BJ (cell line): ENCODE data around the gene ADH4. TPM values are rescaled to one million over a fixed set of nuclear protein-coding genes. Genes with fewer than 3 reads are reported as not detected.
"Not testable (repeated sequence)": the region's sequence is repeated elsewhere in the genome, so short reads cannot be mapped to it uniquely, and the experiment has no call there.

Experiments
- CTCF ChIA-PET: fragments of 350-600 bp; formaldehyde crosslinking; extraction: SDS; loops from one replicate; lab custom pipeline; 2021; ENCODE audit warnings: antibody characterized with exemption, inconsistent platforms; lab: Yijun Ruan, JAX
- POLR2A ChIA-PET: fragments of 300-600 bp; sonication (Branson Sonifier 250); formaldehyde crosslinking; extraction: SDS; loops from one replicate; lab custom pipeline; 2021; ENCODE audit warnings: antibody characterized with exemption; lab: Charles Lee
- DNase-seq: peaks from one replicate; pipeline ENCODE4 v3.0.0-alpha.2; 2011; ENCODE audit warnings: low read depth
- H3K27me3 ChIP-seq: 2 replicates; pipeline ENCODE4 v1.6.0; 2011; ENCODE audit warnings: low read length; ENCODE audit not compliant: control insufficient read depth, insufficient read depth
- H3K36me3 ChIP-seq: 2 replicates; pipeline ENCODE4 v1.5.1; 2011; ENCODE audit warnings: low read length; ENCODE audit not compliant: control insufficient read depth, insufficient read depth
- H3K4me3 ChIP-seq: 2 replicates; pipeline ENCODE4 v1.5.1; 2011; ENCODE audit warnings: low read depth, mild to moderate bottlenecking, control low read depth, low read length
- CTCF ChIP-seq: IDR thresholded peaks from 2 replicates; pipeline ENCODE4 v1.5.1; 2011; ENCODE audit warnings: low read depth, mild to moderate bottlenecking, control low read depth, inconsistent platforms, low read length, moderate library complexity; ENCODE audit not compliant: insufficient read depth
- polyA minus RNA-seq: library from RNA; depleted of rRNA, polyadenylated mRNA; stranded (reverse); fragments of >200 nt; gene quantifications from 2 replicates; pipeline ENCODE4 v1.2.3, GENCODE V29; 2011; rRNA and poly(A)+ RNA removed
- polyA plus RNA-seq: library from polyadenylated mRNA; depleted of rRNA; stranded (reverse); fragments of >200 nt; gene quantifications from 2 replicates; pipeline ENCODE4 v1.2.3, GENCODE V29; 2011; rRNA removed

Gene ADH4
- polyA plus RNA-seq (not detected in 2 replicates), polyA minus RNA-seq (not detected in 2 replicates)

- ChIA-PET POLR2A (no interaction called here), CTCF (interaction anchor here (0.6 kb wide), 2 partner anchors 32 to 205 kb away, joined by 3 read pairs; no protein-coding TSS in a partner anchor)
- no peak for TF ChIP-seq CTCF
- Histone ChIP-seq H3K27me3 (no peaks in the 10 kb centered on the region), H3K36me3 (no peaks in the 10 kb centered on the region), H3K4me3 (no peak within 1 kb of the TSS)
- no peak for DNase-seq
Observed at GRCh38 chr4:99144070-99144469, at the start of gene ADH4. Gene ADH4 (minus strand): TSS chr4:99144297. CDS start chr4:99144222, 75 bp downstream.

- ChIA-PET CTCF (interaction anchor here (1.0 to 1.2 kb wide), 2 partner anchors 11 to 14 kb away, joined by 3 read pairs; no protein-coding TSS in a partner anchor), POLR2A (no interaction called here)
- H3K27me3 ChIP-seq = no peaks in the 10 kb centered on the region
- no peak for TF ChIP-seq CTCF
- no peak for DNase-seq
- no peaks in the 10 kb centered on the region for H3K36me3 ChIP-seq
- no peak overlapping the region for H3K4me3 ChIP-seq
Observed at GRCh38 chr4:99190336-99190735, 46.2 kb upstream of the ADH4 start.

GRCh38 chr4:99189900-99190299, 45.8 kb upstream of the ADH4 start:
- H3K36me3 ChIP-seq, DNase-seq, H3K4me3 ChIP-seq, POLR2A ChIA-PET, H3K27me3 ChIP-seq: not testable (repeated sequence)
- CTCF ChIA-PET = interaction anchor here (1.2 kb wide), 1 partner anchor 12 kb away, joined by 3 read pairs; no protein-coding TSS in a partner anchor

GRCh38 chr4:99186029-99186428, 41.9 kb upstream of the ADH4 start:
- TF ChIP-seq CTCF = no peak
- Histone ChIP-seq H3K36me3 (no peaks in the 10 kb centered on the region), H3K27me3 (no peaks in the 10 kb centered on the region), H3K4me3 (no peak overlapping the region)
- ChIA-PET CTCF (interaction anchor here (0.6 kb wide), 1 partner anchor 11 kb away, joined by 4 read pairs; no protein-coding TSS in a partner anchor), POLR2A (no interaction called here)
- no peak for DNase-seq

- DNase-seq = no peak
- no peak overlapping the region for H3K4me3 ChIP-seq
- H3K36me3 ChIP-seq = no peaks in the 10 kb centered on the region
- no peaks in the 10 kb centered on the region for H3K27me3 ChIP-seq
- ChIA-PET POLR2A (no interaction called here), CTCF (interaction anchor here (0.6 kb wide), 1 partner anchor 11 kb away, joined by 4 read pairs; no protein-coding TSS in a partner anchor)
- TF ChIP-seq CTCF = no peak
Observed at GRCh38 chr4:99185581-99185980, 41.5 kb upstream of the ADH4 start.
